ENCODE results near the gene ARID1B.

Gene ARID1B

DNA sequence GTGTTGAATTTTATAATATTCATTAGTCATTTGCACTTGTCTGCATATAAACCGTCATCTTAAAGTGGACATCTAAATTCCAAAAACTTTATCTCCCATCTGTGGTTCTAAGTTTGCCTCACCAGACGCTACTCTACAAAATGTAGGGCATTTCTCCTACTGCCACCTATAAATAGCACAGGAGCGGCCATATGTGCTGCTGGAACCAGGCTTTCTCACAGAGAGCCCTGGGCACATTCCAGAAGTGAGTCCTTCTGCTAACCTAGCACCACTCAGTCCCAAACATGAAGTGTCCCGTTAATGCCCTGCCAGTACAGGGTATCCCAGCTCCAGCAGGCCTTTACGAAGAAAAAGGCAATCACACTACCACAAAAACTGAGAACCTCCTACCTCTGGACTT, 392.5 kb downstream of the ARID1B start:
- Histone ChIP-seq H3K36me3 (ENCODE audit: insufficient read depth, low read length) (peaks cover 55% of the 10 kb centered on the region), H3K4me3 (ENCODE audit: low read depth, low read length, poor library complexity, severe bottlenecking) (no peak overlapping the region), H4K20me1 (ENCODE audit: insufficient read depth, low read length) (no peaks in the 10 kb centered on the region), H3K9me3 (ENCODE audit: low read length) (no peaks in the 10 kb centered on the region), H3K4me1 (ENCODE audit: insufficient read depth, low read length, severe bottlenecking) (no peaks in the 10 kb centered on the region), H3K79me2 (ENCODE audit: insufficient read depth, low read length) (no peaks in the 10 kb centered on the region), H3K9ac (ENCODE audit: low read length) (no peak overlapping the region), H3K27ac (ENCODE audit: low read depth, low read length, poor library complexity, severe bottlenecking) (no peak overlapping the region), H2AFZ (ENCODE audit: low read length) (no peak overlapping the region), H3K9me2 (ENCODE audit: low read depth, low read length) (no peaks in the 10 kb centered on the region), H3F3A (ENCODE audit: insufficient read depth, low read length) (no peaks in the 10 kb centered on the region), H3K4me2 (ENCODE audit: low read length) (no peak overlapping the region), H3K27me3 (ENCODE audit: insufficient read depth, low read length) (no peaks in the 10 kb centered on the region)
- TF ChIP-seq EZH2 (IDR thresholded peaks at IDR 0.05; ENCODE audit: borderline replicate concordance, low read length) = no peak
- TF ChIP-seq, protein P1, sequence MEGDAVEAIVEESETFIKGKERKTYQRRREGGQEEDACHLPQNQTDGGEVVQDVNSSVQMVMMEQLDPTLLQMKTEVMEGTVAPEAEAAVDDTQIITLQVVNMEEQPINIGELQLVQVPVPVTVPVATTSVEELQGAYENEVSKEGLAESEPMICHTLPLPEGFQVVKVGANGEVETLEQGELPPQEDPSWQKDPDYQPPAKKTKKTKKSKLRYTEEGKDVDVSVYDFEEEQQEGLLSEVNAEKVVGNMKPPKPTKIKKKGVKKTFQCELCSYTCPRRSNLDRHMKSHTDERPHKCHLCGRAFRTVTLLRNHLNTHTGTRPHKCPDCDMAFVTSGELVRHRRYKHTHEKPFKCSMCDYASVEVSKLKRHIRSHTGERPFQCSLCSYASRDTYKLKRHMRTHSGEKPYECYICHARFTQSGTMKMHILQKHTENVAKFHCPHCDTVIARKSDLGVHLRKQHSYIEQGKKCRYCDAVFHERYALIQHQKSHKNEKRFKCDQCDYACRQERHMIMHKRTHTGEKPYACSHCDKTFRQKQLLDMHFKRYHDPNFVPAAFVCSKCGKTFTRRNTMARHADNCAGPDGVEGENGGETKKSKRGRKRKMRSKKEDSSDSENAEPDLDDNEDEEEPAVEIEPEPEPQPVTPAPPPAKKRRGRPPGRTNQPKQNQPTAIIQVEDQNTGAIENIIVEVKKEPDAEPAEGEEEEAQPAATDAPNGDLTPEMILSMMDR (IDR thresholded peaks at IDR 0.05; ENCODE audit: low read length) = no peak

DNA sequence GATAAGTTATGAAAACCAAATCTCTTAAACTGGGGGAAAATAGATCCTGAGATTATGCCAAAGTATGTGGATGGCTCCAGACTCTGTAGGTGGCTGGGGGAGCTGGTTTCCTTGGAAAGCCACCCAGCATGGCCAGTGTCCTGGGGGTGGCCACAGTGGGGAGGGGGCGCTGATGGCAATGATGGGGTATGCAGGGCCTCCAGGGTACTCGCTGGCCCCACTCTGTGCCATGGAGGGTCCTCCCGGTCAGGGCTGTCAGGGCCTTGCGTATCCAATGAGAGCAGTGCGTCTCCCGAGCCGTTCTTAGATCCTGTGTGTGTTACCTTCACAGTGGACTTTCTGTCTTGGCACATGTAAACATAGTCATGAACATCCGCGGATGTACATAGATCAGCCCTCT, 393.4 kb downstream of the ARID1B start:
- H3K4me2 ChIP-seq (ENCODE audit: low read length) = no peak overlapping the region
- TF ChIP-seq, protein P1 (IDR thresholded peaks at IDR 0.05; ENCODE audit: low read length) = no peak
- TF ChIP-seq EZH2 (IDR thresholded peaks at IDR 0.05; ENCODE audit: borderline replicate concordance, low read length) = no peak
- H3K9ac ChIP-seq (ENCODE audit: low read length) = no peak overlapping the region
- no peaks in the 10 kb centered on the region for H4K20me1 ChIP-seq (ENCODE audit: insufficient read depth, low read length)
- H3K79me2 ChIP-seq (ENCODE audit: insufficient read depth, low read length) = no peaks in the 10 kb centered on the region
- H3K27ac ChIP-seq (ENCODE audit: low read depth, low read length, poor library complexity, severe bottlenecking) = no peak overlapping the region
- H3K4me3 ChIP-seq (ENCODE audit: low read depth, low read length, poor library complexity, severe bottlenecking) = no peak overlapping the region
- H3K36me3 ChIP-seq (ENCODE audit: insufficient read depth, low read length) = peaks cover 55% of the 10 kb centered on the region
- H3K9me2 ChIP-seq (ENCODE audit: low read depth, low read length) = no peaks in the 10 kb centered on the region
- H3K4me1 ChIP-seq (ENCODE audit: insufficient read depth, low read length, severe bottlenecking) = no peaks in the 10 kb centered on the region
- no peaks in the 10 kb centered on the region for H3K9me3 ChIP-seq (ENCODE audit: low read length)
- H2AFZ ChIP-seq (ENCODE audit: low read length) = no peak overlapping the region
- no peaks in the 10 kb centered on the region for H3K27me3 ChIP-seq (ENCODE audit: insufficient read depth, low read length)
- no peaks in the 10 kb centered on the region for H3F3A ChIP-seq (ENCODE audit: insufficient read depth, low read length)

DNA sequence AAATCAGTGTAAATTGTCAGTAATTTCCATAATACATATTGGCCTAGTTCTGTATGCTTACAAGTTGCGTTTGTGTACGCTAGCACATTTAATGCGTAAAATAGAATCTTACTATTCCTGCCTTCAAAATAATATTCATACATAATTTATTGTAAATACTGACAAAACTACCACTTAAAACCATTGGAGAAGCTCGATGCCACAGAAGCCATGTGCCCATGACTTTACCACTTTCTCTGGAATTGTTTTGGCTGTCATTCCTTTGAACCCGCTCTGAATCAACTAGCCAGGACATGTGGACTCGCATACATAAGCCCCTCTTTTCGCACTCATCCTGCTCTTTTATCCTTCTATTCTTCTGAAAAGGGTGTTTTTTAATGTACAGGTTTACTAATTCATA, 394.6 kb downstream of the ARID1B start:
- H3K4me1 ChIP-seq (ENCODE audit: insufficient read depth, low read length, severe bottlenecking) = no peaks in the 10 kb centered on the region
- H3K4me2 ChIP-seq (ENCODE audit: low read length) = no peak overlapping the region
- H3K27ac ChIP-seq (ENCODE audit: low read depth, low read length, poor library complexity, severe bottlenecking) = no peak overlapping the region
- no peak overlapping the region for H3K9ac ChIP-seq (ENCODE audit: low read length)
- no peaks in the 10 kb centered on the region for H3K9me3 ChIP-seq (ENCODE audit: low read length)
- peaks cover 48% of the 10 kb centered on the region for H3K36me3 ChIP-seq (ENCODE audit: insufficient read depth, low read length)
- H3K27me3 ChIP-seq (ENCODE audit: insufficient read depth, low read length) = no peaks in the 10 kb centered on the region
- no peak for TF ChIP-seq EZH2 (IDR thresholded peaks at IDR 0.05; ENCODE audit: borderline replicate concordance, low read length)
- TF ChIP-seq, protein P1 (IDR thresholded peaks at IDR 0.05; ENCODE audit: low read length) = no peak
- H3F3A ChIP-seq (ENCODE audit: insufficient read depth, low read length) = no peaks in the 10 kb centered on the region
- H3K9me2 ChIP-seq (ENCODE audit: low read depth, low read length) = no peaks in the 10 kb centered on the region
- H2AFZ ChIP-seq (ENCODE audit: low read length) = no peak overlapping the region
- no peaks in the 10 kb centered on the region for H4K20me1 ChIP-seq (ENCODE audit: insufficient read depth, low read length)
- H3K4me3 ChIP-seq (ENCODE audit: low read depth, low read length, poor library complexity, severe bottlenecking) = no peak overlapping the region
- no peaks in the 10 kb centered on the region for H3K79me2 ChIP-seq (ENCODE audit: insufficient read depth, low read length)

All from OCI-LY1 (cell line).